Raji (cell line): ENCODE data around the gene PITPNM3.

Experiments used
- POLR2A ChIP-seq: IDR thresholded peaks from 2 replicates; pipeline ENCODE4 v1.6.1; 2011; ENCODE audit warnings: low read depth, low read length, control low read depth; ENCODE audit not compliant: insufficient read depth

The PITPNM3 gene

GRCh38 chr17:6494239-6494941, 62.0 kb downstream of the PITPNM3 start:
- TF ChIP-seq POLR2A = no peak

- TF ChIP-seq POLR2A = no peak
These were observed 63.3 kb downstream of the PITPNM3 start for GRCh38 chr17:6492892-6493674.

- TF ChIP-seq POLR2A = no peak
These were observed 65.2 kb downstream of the PITPNM3 start for GRCh38 chr17:6491071-6491700.

- no peak for TF ChIP-seq POLR2A
These were observed 67.3 kb downstream of the PITPNM3 start for GRCh38 chr17:6489016-6489550.

- TF ChIP-seq POLR2A = no peak
These were observed 68.3 kb downstream of the PITPNM3 start for GRCh38 chr17:6488008-6488539.

GRCh38 chr17:6487251-6488007, 68.9 kb downstream of the PITPNM3 start:
- no peak for TF ChIP-seq POLR2A

- no peak for TF ChIP-seq POLR2A
These were observed 70.5 kb downstream of the PITPNM3 start for GRCh38 chr17:6485646-6486412.

GRCh38 chr17:6483507-6483906, 72.8 kb downstream of the PITPNM3 start:
- TF ChIP-seq POLR2A = no peak

- no peak for TF ChIP-seq POLR2A
These were observed 74.3 kb downstream of the PITPNM3 start for GRCh38 chr17:6482105-6482455.

GRCh38 chr17:6480303-6480675, 76.1 kb downstream of the PITPNM3 start:
- no peak for TF ChIP-seq POLR2A

GRCh38 chr17:6479622-6480302, 76.6 kb downstream of the PITPNM3 start:
- no peak for TF ChIP-seq POLR2A

- TF ChIP-seq POLR2A = no peak
These were observed 77.9 kb downstream of the PITPNM3 start for GRCh38 chr17:6478486-6478885.

GRCh38 chr17:6477831-6478383, 78.4 kb downstream of the PITPNM3 start:
- TF ChIP-seq POLR2A = no peak
